GM19463 (cell line): Measurements from ENCODE around the gene SLC22A7.

Experiments
- ATAC-seq: cut with Tn5 transposase; IDR thresholded peaks from one replicate; pipeline ENCODE4 v1.9.1; 2021; ENCODE audit warnings: mild to moderate bottlenecking, moderate library complexity; ENCODE audit not compliant: unreplicated experiment

SLC22A7 gene

GRCh38 chr6:43297644-43298564, at the start of gene SLC22A7:
Gene SLC22A7, plus strand, starts transcription at chr6:43298260. Its CDS starts 99 bp downstream, at chr6:43298359.
- no peak for ATAC-seq

- no peak for ATAC-seq
Measured at GRCh38 chr6:43248791-43249190, 49.3 kb upstream of the SLC22A7 start.

- no peak for ATAC-seq
Measured at GRCh38 chr6:43250992-43251373, 47.1 kb upstream of the SLC22A7 start.

- no peak for ATAC-seq
Measured at GRCh38 chr6:43253401-43253800, 44.7 kb upstream of the SLC22A7 start.

GRCh38 chr6:43254138-43254817, 43.8 kb upstream of the SLC22A7 start:
- no peak for ATAC-seq

- no peak for ATAC-seq
Measured at GRCh38 chr6:43254846-43255245, 43.2 kb upstream of the SLC22A7 start.

- ATAC-seq, result no peak
Measured at GRCh38 chr6:43255408-43256054, 42.5 kb upstream of the SLC22A7 start.

- no peak for ATAC-seq
Measured at GRCh38 chr6:43256670-43257366, 41.2 kb upstream of the SLC22A7 start.

- no peak for ATAC-seq
Measured at GRCh38 chr6:43257367-43258145, 40.5 kb upstream of the SLC22A7 start.

GRCh38 chr6:43258180-43258579, 39.9 kb upstream of the SLC22A7 start:
- no peak for ATAC-seq

GRCh38 chr6:43258807-43259686, 39.0 kb upstream of the SLC22A7 start:
- no peak for ATAC-seq

- ATAC-seq, result no peak
Measured at GRCh38 chr6:43260791-43261190, 37.3 kb upstream of the SLC22A7 start.

GRCh38 chr6:43261198-43261597, 36.9 kb upstream of the SLC22A7 start:
- ATAC-seq, result no peak

- no peak for ATAC-seq
Measured at GRCh38 chr6:43262000-43262779, 35.9 kb upstream of the SLC22A7 start.

- ATAC-seq, result no peak
Measured at GRCh38 chr6:43262780-43263313, 35.2 kb upstream of the SLC22A7 start.

GRCh38 chr6:43263314-43264178, 34.5 kb upstream of the SLC22A7 start:
- ATAC-seq, result peak; percentile 88

GRCh38 chr6:43264599-43265145, 33.4 kb upstream of the SLC22A7 start:
- no peak for ATAC-seq
